Measurements from ENCODE around the gene CCL5.

Gene CCL5

DNA sequence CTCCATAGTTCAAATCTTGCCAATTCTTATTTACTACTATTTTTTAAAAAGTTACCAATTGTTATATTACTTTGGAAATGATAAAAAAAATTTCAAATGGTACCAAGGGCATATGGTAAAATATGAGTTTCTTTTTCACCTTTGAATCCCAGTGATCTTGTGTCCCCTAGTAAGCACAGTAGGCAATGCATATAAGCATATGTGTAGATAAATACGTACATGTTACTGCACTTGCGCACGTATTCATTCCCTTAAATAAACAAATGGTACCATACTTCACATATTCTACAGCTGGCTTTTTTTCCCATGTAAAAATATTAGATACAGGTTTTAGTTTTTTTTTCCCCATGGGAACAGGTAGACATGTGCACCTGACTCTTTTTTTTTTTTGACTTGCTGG lies 39.1 kb downstream of the CCL5 start:
- Mint-ChIP-seq H3K4me1 (ENCODE audit: low read depth) (peaks cover 4% of the 10 kb centered on the region), H3K9me3 (no peaks in the 10 kb centered on the region), H3K27ac (no peak overlapping the region), H3K27me3 (ENCODE audit: low read depth) (no peaks in the 10 kb centered on the region), H3K4me3 (no peak overlapping the region), H3K36me3 (ENCODE audit: low read depth) (peaks cover 49% of the 10 kb centered on the region)

GRCh38 chr17:35825206-35825605 lies 55.0 kb downstream of the CCL5 start:
- no peaks in the 10 kb centered on the region for H3K9me3 Mint-ChIP-seq
- H3K4me3 Mint-ChIP-seq, result no peak overlapping the region
- no peak overlapping the region for H3K27ac Mint-ChIP-seq
- peaks cover 13% of the 10 kb centered on the region for H3K4me1 Mint-ChIP-seq (ENCODE audit: low read depth)
- H3K27me3 Mint-ChIP-seq (ENCODE audit: low read depth), result no peaks in the 10 kb centered on the region
- peaks cover 53% of the 10 kb centered on the region for H3K36me3 Mint-ChIP-seq (ENCODE audit: low read depth)

Measured in T-helper 1 cell treated with Interleukin-12 subunit alpha and Interleukin-12 subunit beta and Interleukin-4 antibody, amounts not matched to agents 30 μg/mL and 1 μg/mL, for 36 hours (primary cell).